Measurements from ENCODE around the gene SRD5A1. TPM values are rescaled to one million over a fixed set of nuclear protein-coding genes. Genes with fewer than 3 reads are reported as not detected.

SRD5A1 gene
- total RNA-seq, 1 donor from 2014 or later = 16.2 TPM

DNA sequence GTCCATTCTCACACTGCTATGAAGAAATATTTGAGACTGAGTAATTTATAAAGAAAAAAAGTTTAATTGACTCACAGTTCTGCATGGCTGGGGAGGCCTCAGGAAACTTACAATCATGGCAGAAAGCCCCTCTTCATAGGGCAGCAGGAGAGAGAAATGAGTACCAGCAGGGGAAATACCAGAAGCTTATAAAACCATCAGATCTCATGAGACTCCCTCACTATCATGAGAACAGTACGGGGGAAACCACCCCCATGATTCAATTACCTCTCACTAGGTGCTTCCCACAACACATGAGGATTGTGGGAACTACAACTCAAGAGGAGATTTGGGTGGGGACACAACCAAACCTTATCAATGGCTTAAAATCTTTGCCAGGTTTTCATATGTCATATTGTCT is 59.7 kb downstream of the SRD5A1 start:
- H3K79me2 ChIP-seq (ENCODE audit: low read depth) = no peaks in the 10 kb centered on the region
- no peaks in the 10 kb centered on the region for H3K9me3 ChIP-seq (ENCODE audit: low read depth)
- Mint-ChIP-seq H3K4me3 (no peak overlapping the region), H3K27ac (no peak overlapping the region), H3K9me3 (no peaks in the 10 kb centered on the region), H3K36me3 (no peaks in the 10 kb centered on the region), H3K27me3 (ENCODE audit: insufficient read depth, low read depth) (no peaks in the 10 kb centered on the region), H3K4me1 (no peaks in the 10 kb centered on the region)
- H3K4me3 ChIP-seq = no peak overlapping the region
- H4K20me1 ChIP-seq (ENCODE audit: low read depth) = no peaks in the 10 kb centered on the region
- no peak for TF ChIP-seq EZH2 (IDR thresholded peaks at IDR 0.05)
- no peak for TF ChIP-seq EZH2phosphoT487 (IDR thresholded peaks at IDR 0.05)
- TF ChIP-seq, protein P1, sequence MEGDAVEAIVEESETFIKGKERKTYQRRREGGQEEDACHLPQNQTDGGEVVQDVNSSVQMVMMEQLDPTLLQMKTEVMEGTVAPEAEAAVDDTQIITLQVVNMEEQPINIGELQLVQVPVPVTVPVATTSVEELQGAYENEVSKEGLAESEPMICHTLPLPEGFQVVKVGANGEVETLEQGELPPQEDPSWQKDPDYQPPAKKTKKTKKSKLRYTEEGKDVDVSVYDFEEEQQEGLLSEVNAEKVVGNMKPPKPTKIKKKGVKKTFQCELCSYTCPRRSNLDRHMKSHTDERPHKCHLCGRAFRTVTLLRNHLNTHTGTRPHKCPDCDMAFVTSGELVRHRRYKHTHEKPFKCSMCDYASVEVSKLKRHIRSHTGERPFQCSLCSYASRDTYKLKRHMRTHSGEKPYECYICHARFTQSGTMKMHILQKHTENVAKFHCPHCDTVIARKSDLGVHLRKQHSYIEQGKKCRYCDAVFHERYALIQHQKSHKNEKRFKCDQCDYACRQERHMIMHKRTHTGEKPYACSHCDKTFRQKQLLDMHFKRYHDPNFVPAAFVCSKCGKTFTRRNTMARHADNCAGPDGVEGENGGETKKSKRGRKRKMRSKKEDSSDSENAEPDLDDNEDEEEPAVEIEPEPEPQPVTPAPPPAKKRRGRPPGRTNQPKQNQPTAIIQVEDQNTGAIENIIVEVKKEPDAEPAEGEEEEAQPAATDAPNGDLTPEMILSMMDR (IDR thresholded peaks at IDR 0.05) = no peak
- no peaks in the 10 kb centered on the region for H3K4me1 ChIP-seq
- no peak for DNase-seq (ENCODE audit: low spot score)
- no peak overlapping the region for H2AFZ ChIP-seq (replicated peaks)
- H3K4me2 ChIP-seq = no peak overlapping the region
- H3K36me3 ChIP-seq = no peaks in the 10 kb centered on the region
- H3K27ac ChIP-seq = no peak overlapping the region
- H3F3A ChIP-seq (ENCODE audit: low read depth) = no peaks in the 10 kb centered on the region
- peaks cover 52% of the 10 kb centered on the region for H3K27me3 ChIP-seq
- no peak overlapping the region for H3K9ac ChIP-seq

DNA sequence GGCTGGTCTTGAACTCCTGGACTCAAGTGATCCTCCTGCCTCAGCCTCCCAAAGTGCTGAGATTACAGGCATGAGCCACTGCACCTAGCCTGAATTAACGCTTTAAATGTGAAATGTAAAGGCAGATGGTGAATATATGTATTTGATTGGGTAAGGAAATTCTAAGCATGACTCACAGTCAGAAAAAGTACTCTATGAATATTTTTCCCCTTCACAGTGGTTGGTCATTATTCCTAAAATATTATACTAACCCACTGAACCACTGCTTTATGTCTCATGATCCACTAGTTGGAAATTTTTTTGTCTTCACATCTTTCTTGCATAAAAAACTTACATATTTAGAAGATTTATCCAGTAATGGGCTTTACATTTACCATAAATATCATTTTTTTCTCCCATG is 65.5 kb downstream of the SRD5A1 start:
- H3K4me3 ChIP-seq = no peak overlapping the region
- no peak for DNase-seq (ENCODE audit: low spot score)

DNA sequence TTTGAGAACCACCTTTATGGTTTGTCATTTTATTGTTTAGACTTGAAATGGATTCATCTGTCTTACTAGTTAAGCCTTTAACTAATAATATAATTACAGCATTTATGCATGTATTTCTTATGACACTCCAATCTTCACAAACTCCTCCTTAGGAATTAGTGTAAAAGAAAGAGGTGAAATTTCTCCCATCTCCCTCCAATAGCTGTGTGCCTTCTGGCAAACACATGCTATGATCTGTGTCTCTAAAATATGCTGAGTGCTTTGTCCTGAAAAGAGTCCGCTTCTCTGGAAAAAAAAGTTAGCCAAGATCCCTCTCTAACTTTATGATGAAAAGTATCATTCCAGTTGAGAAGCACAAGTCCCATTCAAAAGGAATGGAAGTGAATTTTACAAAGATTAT is 66.1 kb downstream of the SRD5A1 start:
- DNase-seq (ENCODE audit: low spot score) = no peak
- Mint-ChIP-seq H3K4me1 (peaks cover 28% of the 10 kb centered on the region), H3K27me3 (ENCODE audit: insufficient read depth, low read depth) (no peaks in the 10 kb centered on the region), H3K36me3 (no peaks in the 10 kb centered on the region), H3K9me3 (no peaks in the 10 kb centered on the region), H3K4me3 (no peak overlapping the region), H3K27ac (no peak overlapping the region)
- TF ChIP-seq EZH2phosphoT487 (IDR thresholded peaks at IDR 0.05) (no peak), EZH2 (IDR thresholded peaks at IDR 0.05) (no peak)
- TF ChIP-seq, protein P1 (IDR thresholded peaks at IDR 0.05) = no peak
- Histone ChIP-seq H3K27me3 (peaks cover 8% of the 10 kb centered on the region), H3K27ac (no peak overlapping the region), H3K9me3 (ENCODE audit: low read depth) (no peaks in the 10 kb centered on the region), H3K9ac (no peak overlapping the region), H3K4me3 (no peak overlapping the region), H4K20me1 (ENCODE audit: low read depth) (no peaks in the 10 kb centered on the region), H2AFZ (replicated peaks) (no peak overlapping the region), H3K4me1 (peaks cover 20% of the 10 kb centered on the region), H3K79me2 (ENCODE audit: low read depth) (no peaks in the 10 kb centered on the region), H3K36me3 (no peaks in the 10 kb centered on the region), H3F3A (ENCODE audit: low read depth) (peaks cover 6% of the 10 kb centered on the region), H3K4me2 (no peak overlapping the region)

More for the DNA sequence above, 65.5 kb downstream of the SRD5A1 start:
- Histone ChIP-seq H3K27ac (no peak overlapping the region), H3K36me3 (no peaks in the 10 kb centered on the region), H3K79me2 (ENCODE audit: low read depth) (no peaks in the 10 kb centered on the region), H3F3A (ENCODE audit: low read depth) (peaks cover 6% of the 10 kb centered on the region), H3K4me2 (no peak overlapping the region), H2AFZ (replicated peaks) (no peak overlapping the region), H3K27me3 (peaks cover 8% of the 10 kb centered on the region), H3K9ac (no peak overlapping the region), H3K4me1 (peaks cover 20% of the 10 kb centered on the region), H3K9me3 (ENCODE audit: low read depth) (no peaks in the 10 kb centered on the region), H4K20me1 (ENCODE audit: low read depth) (no peaks in the 10 kb centered on the region)
- Mint-ChIP-seq H3K9me3 (no peaks in the 10 kb centered on the region), H3K27ac (no peak overlapping the region), H3K36me3 (no peaks in the 10 kb centered on the region), H3K4me3 (no peak overlapping the region), H3K27me3 (ENCODE audit: insufficient read depth, low read depth) (no peaks in the 10 kb centered on the region), H3K4me1 (peaks cover 28% of the 10 kb centered on the region)
- TF ChIP-seq EZH2 (IDR thresholded peaks at IDR 0.05) (no peak), EZH2phosphoT487 (IDR thresholded peaks at IDR 0.05) (no peak)
- TF ChIP-seq, protein P1 (IDR thresholded peaks at IDR 0.05) = no peak

All from neural progenitor cell (in vitro differentiated cells).